Measurements from ENCODE around the gene KLHL29. TPM values are rescaled to one million over a fixed set of nuclear protein-coding genes. Genes with fewer than 3 reads are reported as not detected.

Gene KLHL29
- total RNA-seq, 2 experiments from 2014 or later = 4.1 to 4.4 TPM

GRCh38 chr2:23632831-23633395 lies 247.9 kb downstream of the KLHL29 start:
- no peak overlapping the region for H3K27ac Mint-ChIP-seq
- no peak for DNase-seq
- CTCF ChIA-PET = interaction anchor here (0.8 kb wide), 1 partner anchor 8 kb away, joined by 3 read pairs; no protein-coding TSS in a partner anchor
- H3K9me3 Mint-ChIP-seq (ENCODE audit: insufficient read depth) = no peaks in the 10 kb centered on the region
- H3K4me1 Mint-ChIP-seq (ENCODE audit: low read depth) = no peaks in the 10 kb centered on the region
- POLR2A ChIA-PET = no interaction called here
- no peaks in the 10 kb centered on the region for H3K36me3 Mint-ChIP-seq (ENCODE audit: low read depth)
- ATAC-seq = no peak
- no peak overlapping the region for H3K4me3 Mint-ChIP-seq
- no peaks in the 10 kb centered on the region for H3K27me3 Mint-ChIP-seq (ENCODE audit: low read depth)

- DNase-seq (no peak), ATAC-seq (no peak)
- H3K27ac Mint-ChIP-seq = no peak overlapping the region
- ChIA-PET POLR2A (no interaction called here), CTCF (no interaction called here)
- no peaks in the 10 kb centered on the region for H3K4me1 Mint-ChIP-seq (ENCODE audit: low read depth)
- no peaks in the 10 kb centered on the region for H3K27me3 Mint-ChIP-seq (ENCODE audit: low read depth)
- H3K9me3 Mint-ChIP-seq (ENCODE audit: insufficient read depth) = no peaks in the 10 kb centered on the region
- H3K4me3 Mint-ChIP-seq = no peak overlapping the region
- H3K36me3 Mint-ChIP-seq (ENCODE audit: low read depth) = no peaks in the 10 kb centered on the region
Measured at GRCh38 chr2:23633966-23634365, 249.0 kb downstream of the KLHL29 start.

GRCh38 chr2:23635442-23636340 lies 250.7 kb downstream of the KLHL29 start:
- no peaks in the 10 kb centered on the region for H3K36me3 Mint-ChIP-seq (ENCODE audit: low read depth)
- DNase-seq (no peak), ATAC-seq (no peak)
- no peaks in the 10 kb centered on the region for H3K4me1 Mint-ChIP-seq (ENCODE audit: low read depth)
- CTCF ChIA-PET = interaction anchor here (4.5 kb wide), 1 partner anchor 11 kb away, joined by 12 read pairs; no protein-coding TSS in a partner anchor
- no peak overlapping the region for H3K27ac Mint-ChIP-seq
- no peaks in the 10 kb centered on the region for H3K27me3 Mint-ChIP-seq (ENCODE audit: low read depth)
- POLR2A ChIA-PET = no interaction called here
- no peaks in the 10 kb centered on the region for H3K9me3 Mint-ChIP-seq (ENCODE audit: insufficient read depth)
- H3K4me3 Mint-ChIP-seq = no peak overlapping the region

- no peaks in the 10 kb centered on the region for H3K27me3 Mint-ChIP-seq (ENCODE audit: low read depth)
- CTCF ChIA-PET = interaction anchor here (4.5 kb wide), 1 partner anchor 12 kb away, joined by 12 read pairs; no protein-coding TSS in a partner anchor
- POLR2A ChIA-PET = no interaction called here
- no peaks in the 10 kb centered on the region for H3K36me3 Mint-ChIP-seq (ENCODE audit: low read depth)
- ATAC-seq (no peak), DNase-seq (no peak)
- H3K27ac Mint-ChIP-seq = no peak overlapping the region
- H3K4me3 Mint-ChIP-seq = no peak overlapping the region
- H3K4me1 Mint-ChIP-seq (ENCODE audit: low read depth) = no peaks in the 10 kb centered on the region
- no peaks in the 10 kb centered on the region for H3K9me3 Mint-ChIP-seq (ENCODE audit: insufficient read depth)
Measured at GRCh38 chr2:23636426-23636825, 251.4 kb downstream of the KLHL29 start.

GRCh38 chr2:23637011-23637778 lies 252.2 kb downstream of the KLHL29 start:
- CTCF ChIA-PET = interaction anchor here (4.5 kb wide), 1 partner anchor 13 kb away, joined by 12 read pairs; no protein-coding TSS in a partner anchor
- POLR2A ChIA-PET = no interaction called here
- no peaks in the 10 kb centered on the region for H3K36me3 Mint-ChIP-seq (ENCODE audit: low read depth)
- no peaks in the 10 kb centered on the region for H3K4me1 Mint-ChIP-seq (ENCODE audit: low read depth)
- no peak overlapping the region for H3K4me3 Mint-ChIP-seq
- ATAC-seq = no peak
- H3K27ac Mint-ChIP-seq = no peak overlapping the region
- no peaks in the 10 kb centered on the region for H3K27me3 Mint-ChIP-seq (ENCODE audit: low read depth)
- DNase-seq = no peak
- no peaks in the 10 kb centered on the region for H3K9me3 Mint-ChIP-seq (ENCODE audit: insufficient read depth)

- ChIA-PET CTCF (interaction anchor here (4.5 kb wide), 1 partner anchor 15 kb away, joined by 12 read pairs; no protein-coding TSS in a partner anchor), POLR2A (no interaction called here)
- no peak overlapping the region for H3K4me3 Mint-ChIP-seq
Measured at GRCh38 chr2:23639406-23639982, 254.5 kb downstream of the KLHL29 start.

GRCh38 chr2:23640711-23641110 lies 255.7 kb downstream of the KLHL29 start:
- Mint-ChIP-seq H3K27ac (no peak overlapping the region), H3K9me3 (ENCODE audit: insufficient read depth) (no peaks in the 10 kb centered on the region), H3K36me3 (ENCODE audit: low read depth) (no peaks in the 10 kb centered on the region), H3K27me3 (ENCODE audit: low read depth) (no peaks in the 10 kb centered on the region), H3K4me3 (no peak overlapping the region), H3K4me1 (ENCODE audit: low read depth) (no peaks in the 10 kb centered on the region)
- POLR2A ChIA-PET = no interaction called here
- DNase-seq (no peak), ATAC-seq (no peak)
- CTCF ChIA-PET = no interaction called here

More at GRCh38 chr2:23639406-23639982, 254.5 kb downstream of the KLHL29 start:
- H3K9me3 Mint-ChIP-seq (ENCODE audit: insufficient read depth) = no peaks in the 10 kb centered on the region
- DNase-seq (no peak), ATAC-seq (no peak)
- no peak overlapping the region for H3K27ac Mint-ChIP-seq
- no peaks in the 10 kb centered on the region for H3K27me3 Mint-ChIP-seq (ENCODE audit: low read depth)
- H3K4me1 Mint-ChIP-seq (ENCODE audit: low read depth) = no peaks in the 10 kb centered on the region
- H3K36me3 Mint-ChIP-seq (ENCODE audit: low read depth) = no peaks in the 10 kb centered on the region

- H3K36me3 Mint-ChIP-seq (ENCODE audit: low read depth) = no peaks in the 10 kb centered on the region
- H3K27me3 Mint-ChIP-seq (ENCODE audit: low read depth) = no peaks in the 10 kb centered on the region
- DNase-seq (no peak), ATAC-seq (no peak)
- ChIA-PET CTCF (no interaction called here), POLR2A (no interaction called here)
- H3K27ac Mint-ChIP-seq = no peak overlapping the region
- no peaks in the 10 kb centered on the region for H3K4me1 Mint-ChIP-seq (ENCODE audit: low read depth)
- no peaks in the 10 kb centered on the region for H3K9me3 Mint-ChIP-seq (ENCODE audit: insufficient read depth)
- H3K4me3 Mint-ChIP-seq = no peak overlapping the region
Measured at GRCh38 chr2:23642516-23642915, 257.5 kb downstream of the KLHL29 start.

- H3K4me3 Mint-ChIP-seq = no peak overlapping the region
- ChIA-PET CTCF (interaction anchor here (0.8 to 0.9 kb wide), 2 partner anchors 21 kb away, joined by 3 read pairs; no protein-coding TSS in a partner anchor), POLR2A (no interaction called here)
- H3K36me3 Mint-ChIP-seq (ENCODE audit: low read depth) = no peaks in the 10 kb centered on the region
- no peak for DNase-seq
- no peaks in the 10 kb centered on the region for H3K9me3 Mint-ChIP-seq (ENCODE audit: insufficient read depth)
- no peaks in the 10 kb centered on the region for H3K27me3 Mint-ChIP-seq (ENCODE audit: low read depth)
- no peak for ATAC-seq
- H3K27ac Mint-ChIP-seq = no peak overlapping the region
- H3K4me1 Mint-ChIP-seq (ENCODE audit: low read depth) = peaks cover 3% of the 10 kb centered on the region
Measured at GRCh38 chr2:23645230-23645808, 260.3 kb downstream of the KLHL29 start.

GRCh38 chr2:23647563-23647962 lies 262.6 kb downstream of the KLHL29 start:
- CTCF ChIA-PET = no interaction called here
- H3K27ac Mint-ChIP-seq = no peak overlapping the region
- H3K27me3 Mint-ChIP-seq (ENCODE audit: low read depth) = no peaks in the 10 kb centered on the region
- POLR2A ChIA-PET = no interaction called here
- peaks cover 3% of the 10 kb centered on the region for H3K4me1 Mint-ChIP-seq (ENCODE audit: low read depth)
- H3K9me3 Mint-ChIP-seq (ENCODE audit: insufficient read depth) = no peaks in the 10 kb centered on the region
- no peak for ATAC-seq
- no peak for DNase-seq
- H3K36me3 Mint-ChIP-seq (ENCODE audit: low read depth) = no peaks in the 10 kb centered on the region
- no peak overlapping the region for H3K4me3 Mint-ChIP-seq

GRCh38 chr2:23649303-23649702 lies 264.3 kb downstream of the KLHL29 start:
- no peaks in the 10 kb centered on the region for H3K36me3 Mint-ChIP-seq (ENCODE audit: low read depth)
- H3K9me3 Mint-ChIP-seq (ENCODE audit: insufficient read depth) = no peaks in the 10 kb centered on the region
- no peak overlapping the region for H3K27ac Mint-ChIP-seq
- no peak for DNase-seq
- no peak for ATAC-seq
- H3K27me3 Mint-ChIP-seq (ENCODE audit: low read depth) = no peaks in the 10 kb centered on the region
- H3K4me1 Mint-ChIP-seq (ENCODE audit: low read depth) = peaks cover 3% of the 10 kb centered on the region
- POLR2A ChIA-PET = no interaction called here
- CTCF ChIA-PET = no interaction called here
- no peak overlapping the region for H3K4me3 Mint-ChIP-seq
